GM20000 (cell line): ENCODE data around the gene KLK6.

Experiments
- DNase-seq: peaks from one replicate; pipeline ENCODE4 v3.0.0; 2012; ENCODE audit warnings: low spot score
- CTCF ChIP-seq: IDR thresholded peaks from 2 replicates; pipeline ENCODE4 v1.5.1; 2012; ENCODE audit warnings: mild to moderate bottlenecking, control low read depth; ENCODE audit errors: extremely low read depth, missing control alignments

The KLK6 gene

DNA sequence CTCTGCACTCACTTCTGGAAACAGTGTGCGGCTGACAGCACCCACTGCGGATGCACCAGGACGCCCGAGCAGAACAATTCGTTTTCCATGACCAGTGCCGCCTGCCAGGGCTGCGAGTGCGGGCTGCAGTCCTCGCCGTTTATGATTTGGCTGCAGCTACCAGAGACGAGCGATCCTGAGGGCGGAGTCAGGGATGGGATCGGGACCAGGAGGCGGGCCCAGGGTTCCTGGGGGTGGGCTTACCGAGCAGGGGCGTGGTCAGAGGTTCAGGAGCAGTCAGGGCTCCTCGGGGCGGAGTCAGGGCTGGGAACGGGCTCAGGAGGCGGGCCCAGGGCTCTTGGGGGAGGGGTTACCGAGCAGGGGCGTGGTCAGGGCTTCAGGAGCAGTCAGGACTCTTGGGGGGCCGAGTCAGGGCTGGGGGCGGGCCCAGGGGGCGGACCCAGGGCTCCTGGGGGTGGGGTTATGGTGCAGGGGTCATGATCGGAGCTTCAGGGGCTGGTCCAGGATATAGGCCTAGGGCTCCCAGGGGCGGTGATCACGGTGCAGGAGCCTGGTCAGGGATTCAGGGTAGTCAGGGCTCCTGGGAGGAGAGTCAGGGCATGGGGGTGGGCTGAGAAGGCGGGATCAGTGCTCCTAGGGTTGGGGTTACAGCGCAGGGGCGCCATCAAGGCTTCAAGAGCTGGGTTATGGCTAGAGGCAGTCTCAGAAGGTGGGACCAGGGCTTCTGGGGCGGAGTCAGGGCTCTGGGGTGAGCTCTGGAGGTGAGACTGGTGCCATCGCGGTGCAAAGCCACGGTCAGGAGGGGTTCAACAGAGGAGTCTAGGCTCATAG, 59.9 kb downstream of the KLK6 start:
- no peak for TF ChIP-seq CTCF
- peak; percentile 86 for DNase-seq
